Neural progenitor cell (in vitro differentiated cells): ENCODE data around the gene RSPO3. TPM values are rescaled to one million over a fixed set of nuclear protein-coding genes. Genes with fewer than 3 reads are reported as not detected.

Source experiments
- DNase-seq: peaks from one replicate; pipeline ENCODE4 v3.0.0-alpha.2; 2016; ENCODE audit warnings: low spot score
- H2AFZ ChIP-seq: fragments of 200-600 bp; sonication (generic); replicated peaks from 2 replicates; pipeline ENCODE4 v1.6.1; 2016; ENCODE audit warnings: antibody characterized with exemption
- H3F3A ChIP-seq: fragments of 200-600 bp; sonication (generic); 2 replicates; pipeline ENCODE4 v1.6.1; 2016; ENCODE audit warnings: antibody characterized with exemption, low read depth
- H3K27ac ChIP-seq: fragments of 200-600 bp; sonication (generic); 2 replicates; pipeline ENCODE4 v1.5.1; 2016; ENCODE audit warnings: mild to moderate bottlenecking
- H3K27me3 ChIP-seq: fragments of 200-600 bp; sonication (generic); 2 replicates; pipeline ENCODE4 v1.6.1; 2016; ENCODE audit warnings: mild to moderate bottlenecking, moderate library complexity
- H3K36me3 ChIP-seq: fragments of 200-600 bp; sonication (generic); 2 replicates; pipeline ENCODE4 v1.5.1; 2016
- H3K4me1 ChIP-seq: fragments of 200-600 bp; sonication (generic); 2 replicates; pipeline ENCODE4 v1.6.1; 2016; ENCODE audit warnings: mixed run types
- H3K4me2 ChIP-seq: fragments of 200-600 bp; sonication (generic); 2 replicates; pipeline ENCODE4 v1.6.1; 2016
- H3K4me3 ChIP-seq: fragments of 200-600 bp; sonication (generic); 2 replicates; pipeline ENCODE4 v1.5.1; 2016
- H3K79me2 ChIP-seq: fragments of 200-600 bp; sonication (generic); 2 replicates; pipeline ENCODE4 v1.6.1; 2016; ENCODE audit warnings: low read depth
- H3K9ac ChIP-seq: fragments of 200-600 bp; sonication (generic); 2 replicates; pipeline ENCODE4 v1.6.1; 2016
- H3K9me3 ChIP-seq: fragments of 200-600 bp; sonication (generic); 2 replicates; pipeline ENCODE4 v1.5.1; 2016; ENCODE audit warnings: low read depth
- H4K20me1 ChIP-seq: fragments of 200-600 bp; sonication (generic); 2 replicates; pipeline ENCODE4 v1.6.1; 2016; ENCODE audit warnings: low read depth
- H3K27ac Mint-ChIP-seq: 3 replicates; pipeline ENCODE4 v1.8.0; 2021; ENCODE audit warnings: mixed read lengths
- H3K27me3 Mint-ChIP-seq: 2 replicates; pipeline ENCODE4 v1.8.0; 2022; ENCODE audit warnings: low read depth, mild to moderate bottlenecking, inconsistent platforms, moderate library complexity, mixed read lengths; ENCODE audit not compliant: insufficient read depth
- H3K36me3 Mint-ChIP-seq: 3 replicates; pipeline ENCODE4 v1.8.0; 2021; ENCODE audit warnings: mixed read lengths
- H3K4me1 Mint-ChIP-seq: 3 replicates; pipeline ENCODE4 v1.8.0; 2021; ENCODE audit warnings: mixed read lengths
- H3K4me3 Mint-ChIP-seq: 3 replicates; pipeline ENCODE4 v1.8.0; 2021; ENCODE audit warnings: mild to moderate bottlenecking, moderate library complexity, mixed read lengths
- H3K9me3 Mint-ChIP-seq: 3 replicates; pipeline ENCODE4 v1.8.0; 2020; ENCODE audit warnings: mixed read lengths
- EZH2 ChIP-seq: fragments of 200-600 bp; sonication (generic); IDR thresholded peaks from 2 replicates; pipeline ENCODE4 v1.6.1; 2017; ENCODE audit warnings: antibody characterized with exemption, mild to moderate bottlenecking, moderate library complexity
- EZH2phosphoT487 ChIP-seq: fragments of 200-600 bp; sonication (generic); IDR thresholded peaks from 2 replicates; pipeline ENCODE4 v1.6.1; 2017; ENCODE audit warnings: antibody characterized with exemption
- total RNA-seq: library from RNA; depleted of rRNA; stranded (reverse); fragments of >200 nt; gene quantifications from 2 replicates; pipeline ENCODE4 v1.2.3, GENCODE V29; 2015; ENCODE audit warnings: low replicate concordance
- TF ChIP-seq, protein P1 (sequence below): fragments of 200-600 bp; sonication (generic); IDR thresholded peaks from 2 replicates; pipeline ENCODE4 v1.5.1; 2017; ENCODE audit warnings: antibody characterized with exemption, mild to moderate bottlenecking

The RSPO3 gene
- total RNA-seq, 1 donor from 2014 or later = 2.4 TPM

DNA sequence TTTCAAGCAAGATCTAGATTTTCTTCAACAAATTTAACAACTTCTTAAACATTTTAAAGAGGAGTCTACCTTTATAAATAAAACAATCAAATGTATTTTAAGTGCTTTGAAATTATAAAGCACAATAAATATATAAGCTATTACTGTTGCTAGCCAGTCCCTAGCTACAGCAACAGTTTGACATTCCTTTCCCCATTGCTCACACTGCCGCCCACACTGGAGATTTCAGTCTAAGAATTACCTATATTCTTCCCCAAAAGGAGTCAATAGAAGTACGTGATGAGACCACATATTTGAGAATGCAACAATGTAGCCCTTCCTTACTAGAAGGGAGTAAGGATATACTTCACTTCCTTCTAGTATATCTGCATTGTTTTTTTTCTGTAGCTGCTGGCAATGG is 82.8 kb downstream of the RSPO3 start:
- Mint-ChIP-seq H3K4me1 (peaks cover 3% of the 10 kb centered on the region), H3K27ac (no peak overlapping the region), H3K36me3 (no peaks in the 10 kb centered on the region), H3K27me3 (no peaks in the 10 kb centered on the region), H3K9me3 (no peaks in the 10 kb centered on the region), H3K4me3 (no peak overlapping the region)
- Histone ChIP-seq H3K27ac (no peak overlapping the region), H3K9me3 (no peaks in the 10 kb centered on the region), H2AFZ (no peak overlapping the region), H3K9ac (no peak overlapping the region), H3F3A (no peaks in the 10 kb centered on the region), H3K27me3 (no peaks in the 10 kb centered on the region), H3K4me2 (no peak overlapping the region), H4K20me1 (no peaks in the 10 kb centered on the region), H3K79me2 (no peaks in the 10 kb centered on the region), H3K4me3 (no peak overlapping the region), H3K4me1 (peaks cover 5% of the 10 kb centered on the region), H3K36me3 (no peaks in the 10 kb centered on the region)
- DNase-seq = no peak
- no peak for TF ChIP-seq EZH2
- TF ChIP-seq, protein P1, sequence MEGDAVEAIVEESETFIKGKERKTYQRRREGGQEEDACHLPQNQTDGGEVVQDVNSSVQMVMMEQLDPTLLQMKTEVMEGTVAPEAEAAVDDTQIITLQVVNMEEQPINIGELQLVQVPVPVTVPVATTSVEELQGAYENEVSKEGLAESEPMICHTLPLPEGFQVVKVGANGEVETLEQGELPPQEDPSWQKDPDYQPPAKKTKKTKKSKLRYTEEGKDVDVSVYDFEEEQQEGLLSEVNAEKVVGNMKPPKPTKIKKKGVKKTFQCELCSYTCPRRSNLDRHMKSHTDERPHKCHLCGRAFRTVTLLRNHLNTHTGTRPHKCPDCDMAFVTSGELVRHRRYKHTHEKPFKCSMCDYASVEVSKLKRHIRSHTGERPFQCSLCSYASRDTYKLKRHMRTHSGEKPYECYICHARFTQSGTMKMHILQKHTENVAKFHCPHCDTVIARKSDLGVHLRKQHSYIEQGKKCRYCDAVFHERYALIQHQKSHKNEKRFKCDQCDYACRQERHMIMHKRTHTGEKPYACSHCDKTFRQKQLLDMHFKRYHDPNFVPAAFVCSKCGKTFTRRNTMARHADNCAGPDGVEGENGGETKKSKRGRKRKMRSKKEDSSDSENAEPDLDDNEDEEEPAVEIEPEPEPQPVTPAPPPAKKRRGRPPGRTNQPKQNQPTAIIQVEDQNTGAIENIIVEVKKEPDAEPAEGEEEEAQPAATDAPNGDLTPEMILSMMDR = no peak
- TF ChIP-seq EZH2phosphoT487 = no peak

DNA sequence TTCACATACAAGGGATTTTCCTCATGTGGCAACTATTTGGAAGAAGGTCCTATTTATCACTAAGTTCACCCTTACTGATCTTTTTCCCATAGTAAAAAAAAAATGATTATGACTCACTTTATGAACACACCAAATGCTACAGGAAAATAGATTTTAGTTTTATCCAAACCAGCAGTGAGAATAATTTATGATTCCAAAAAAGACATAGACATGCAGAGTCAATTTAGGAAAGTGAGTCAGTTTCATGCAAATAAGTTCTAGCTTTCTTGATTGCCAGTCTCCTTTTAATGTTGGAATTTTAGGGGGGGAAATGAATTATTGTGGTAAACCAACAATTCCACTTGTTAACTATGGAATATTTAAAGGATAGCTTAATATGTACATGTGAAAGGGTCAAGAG is 84.2 kb downstream of the RSPO3 start:
- Histone ChIP-seq H3K79me2 (no peaks in the 10 kb centered on the region), H3K36me3 (no peaks in the 10 kb centered on the region), H2AFZ (no peak overlapping the region), H3K9me3 (no peaks in the 10 kb centered on the region), H3F3A (no peaks in the 10 kb centered on the region), H3K4me3 (no peak overlapping the region), H3K27me3 (no peaks in the 10 kb centered on the region), H4K20me1 (no peaks in the 10 kb centered on the region), H3K9ac (no peak overlapping the region), H3K4me2 (no peak overlapping the region), H3K27ac (no peak overlapping the region), H3K4me1 (peaks cover 5% of the 10 kb centered on the region)
- H3K9me3 Mint-ChIP-seq = no peaks in the 10 kb centered on the region
- H3K4me1 Mint-ChIP-seq = peaks cover 3% of the 10 kb centered on the region
- H3K36me3 Mint-ChIP-seq = no peaks in the 10 kb centered on the region
- H3K27ac Mint-ChIP-seq = no peak overlapping the region
- no peaks in the 10 kb centered on the region for H3K27me3 Mint-ChIP-seq
- TF ChIP-seq, protein P1 = no peak
- TF ChIP-seq EZH2phosphoT487 = no peak
- DNase-seq = no peak
- no peak overlapping the region for H3K4me3 Mint-ChIP-seq

DNA sequence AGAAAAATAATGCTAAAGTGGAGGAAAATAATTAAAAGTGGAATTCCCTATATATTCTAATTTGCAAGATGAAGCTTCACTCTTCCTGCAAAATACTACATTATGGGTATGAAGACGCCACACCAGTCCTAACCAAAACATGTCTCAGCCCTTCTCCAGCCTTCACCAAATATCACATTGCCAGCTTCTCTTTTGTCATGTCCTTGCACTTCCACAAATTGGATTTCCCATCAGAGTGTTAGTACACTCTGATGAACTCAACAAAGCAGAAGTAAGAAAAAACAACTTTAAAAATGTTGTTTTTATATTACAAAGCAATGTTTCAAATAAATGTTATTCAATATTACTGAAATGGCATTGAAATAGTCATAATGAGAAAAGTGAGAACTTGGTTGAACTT is 85.8 kb downstream of the RSPO3 start:
- H3K4me3 ChIP-seq = no peak overlapping the region
- H4K20me1 ChIP-seq = no peaks in the 10 kb centered on the region
- H3K9me3 ChIP-seq = no peaks in the 10 kb centered on the region
- DNase-seq = no peak
- H3K9ac ChIP-seq = no peak overlapping the region
- no peaks in the 10 kb centered on the region for H3K27me3 Mint-ChIP-seq
- no peaks in the 10 kb centered on the region for H3K36me3 ChIP-seq
- no peak overlapping the region for H3K27ac ChIP-seq
- H3F3A ChIP-seq = no peaks in the 10 kb centered on the region
- H3K4me1 ChIP-seq = peaks cover 5% of the 10 kb centered on the region
- TF ChIP-seq EZH2phosphoT487 (no peak), EZH2 (no peak)
- TF ChIP-seq, protein P1 = no peak
- no peaks in the 10 kb centered on the region for H3K36me3 Mint-ChIP-seq
- no peaks in the 10 kb centered on the region for H3K9me3 Mint-ChIP-seq
- peaks cover 3% of the 10 kb centered on the region for H3K4me1 Mint-ChIP-seq
- no peak overlapping the region for H3K4me3 Mint-ChIP-seq
- no peak overlapping the region for H3K4me2 ChIP-seq
- H2AFZ ChIP-seq = no peak overlapping the region
- H3K79me2 ChIP-seq = no peaks in the 10 kb centered on the region
- H3K27ac Mint-ChIP-seq = no peak overlapping the region
- H3K27me3 ChIP-seq = no peaks in the 10 kb centered on the region

DNA sequence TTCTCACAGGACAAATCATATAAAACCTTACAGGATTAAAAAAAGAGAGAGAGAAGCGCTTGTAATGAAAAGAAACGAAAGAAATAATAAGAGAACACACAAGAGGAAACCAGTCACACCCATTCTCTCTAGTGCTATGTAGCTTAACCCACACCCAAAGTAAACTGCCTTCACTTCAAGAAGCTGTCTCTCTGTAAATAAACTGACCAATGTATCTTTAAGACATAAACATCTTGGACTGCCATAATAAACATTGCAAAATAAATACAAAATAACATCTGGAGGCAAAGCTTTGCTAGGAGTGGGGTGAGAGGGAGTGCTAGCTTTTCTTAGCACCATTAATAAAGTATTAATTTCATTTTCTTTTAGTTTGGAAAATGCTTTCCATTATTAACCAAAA is 86.6 kb downstream of the RSPO3 start:
- Histone ChIP-seq H3K9ac (no peak overlapping the region), H3K27ac (no peak overlapping the region), H3K4me2 (no peak overlapping the region), H3K4me3 (no peak overlapping the region), H3K79me2 (no peaks in the 10 kb centered on the region), H3K27me3 (no peaks in the 10 kb centered on the region), H3K4me1 (peaks cover 5% of the 10 kb centered on the region), H3K9me3 (no peaks in the 10 kb centered on the region), H4K20me1 (no peaks in the 10 kb centered on the region), H3F3A (no peaks in the 10 kb centered on the region), H3K36me3 (no peaks in the 10 kb centered on the region), H2AFZ (no peak overlapping the region)
- Mint-ChIP-seq H3K4me1 (peaks cover 2% of the 10 kb centered on the region), H3K4me3 (no peak overlapping the region), H3K27ac (no peak overlapping the region), H3K27me3 (no peaks in the 10 kb centered on the region), H3K9me3 (no peaks in the 10 kb centered on the region), H3K36me3 (no peaks in the 10 kb centered on the region)
- DNase-seq = no peak
- TF ChIP-seq EZH2phosphoT487 (no peak), EZH2 (no peak)
- TF ChIP-seq, protein P1 = no peak
